CD4-positive, CD25-positive, alpha-beta regulatory T cell (primary cell): Measurements from ENCODE around the gene RASSF5. TPM values are rescaled to one million over a fixed set of nuclear protein-coding genes. Genes with fewer than 3 reads are reported as not detected.

ENCODE experiments used
- ATAC-seq, 2 donors: fragments of 150-1000 bp; cut with Tn5 transposase; one replicate each; pipeline ENCODE4 v1.10.0; 2021; ENCODE audit warnings: low read depth in 2 of 2, moderate number of reproducible peaks in 2 of 2, moderate library complexity in 1 of 2
- DNase-seq, 3 donors: peaks; one replicate each; pipeline versions ENCODE4 v3.0.0 to v3.0.0-alpha.2; 2012 to 2022; ENCODE audit warnings: mixed read lengths in 1 of 3
- H3K27ac ChIP-seq: one replicate; pipeline ENCODE4 v1.7.0; 2013; ENCODE audit warnings: mild to moderate bottlenecking, low read length; ENCODE audit not compliant: insufficient read depth, poor library complexity, severe bottlenecking
- H3K27me3 ChIP-seq: one replicate; pipeline ENCODE4 v1.7.0; 2013; ENCODE audit warnings: low read length; ENCODE audit not compliant: control insufficient read depth, insufficient read depth
- H3K36me3 ChIP-seq: one replicate; pipeline ENCODE4 v1.7.0; 2013; ENCODE audit warnings: mild to moderate bottlenecking, low read length, moderate library complexity; ENCODE audit not compliant: control insufficient read depth, insufficient read depth
- H3K4me1 ChIP-seq: 2 replicates; pipeline ENCODE4 v1.7.0; 2013; ENCODE audit warnings: mild to moderate bottlenecking, low read length; ENCODE audit not compliant: insufficient read depth, control insufficient read depth, poor library complexity, severe bottlenecking
- H3K4me3 ChIP-seq: one replicate; pipeline ENCODE4 v1.7.0; 2013; ENCODE audit warnings: low read depth, mild to moderate bottlenecking, low read length, moderate library complexity
- H3K9me3 ChIP-seq, 2 experiments: 1 replicate in 1 of 2; 2 replicates in 1 of 2; pipeline ENCODE4 v1.7.0; 2013; ENCODE audit warnings: low read length in 2 of 2, mild to moderate bottlenecking in 1 of 2, moderate library complexity in 1 of 2; ENCODE audit not compliant: control insufficient read depth in 2 of 2
- H3K27ac Mint-ChIP-seq, 3 donors: one replicate each; pipeline ENCODE4 v1.8.0; 2020 to 2022; ENCODE audit warnings: mild to moderate bottlenecking in 3 of 3, mixed read lengths in 3 of 3, moderate library complexity in 2 of 3
- H3K27me3 Mint-ChIP-seq: one replicate; pipeline ENCODE4 v1.8.0; 2022; ENCODE audit warnings: mild to moderate bottlenecking, mixed read lengths
- H3K36me3 Mint-ChIP-seq: one replicate; pipeline ENCODE4 v1.8.0; 2020; ENCODE audit warnings: mixed read lengths
- H3K4me1 Mint-ChIP-seq, 4 donors: one replicate each; pipeline ENCODE4 v1.8.0; 2020 to 2022; ENCODE audit warnings: mixed read lengths in 4 of 4, mild to moderate bottlenecking in 1 of 4
- H3K4me3 Mint-ChIP-seq, 4 donors: one replicate each; pipeline ENCODE4 v1.8.0; 2020 to 2022; ENCODE audit warnings: mild to moderate bottlenecking in 4 of 4, mixed read lengths in 4 of 4, moderate library complexity in 3 of 4
- H3K9me3 Mint-ChIP-seq, 7 donors: one replicate each; pipeline ENCODE4 v1.8.0; 2020 to 2022; ENCODE audit warnings: mixed read lengths in 7 of 7, mild to moderate bottlenecking in 3 of 7, moderate library complexity in 2 of 7
- polyA plus RNA-seq, 4 donors: library from polyadenylated mRNA; unstranded; fragments of 300-500 nt; fragmentation: Illumina TruSeq; gene quantifications; one replicate each; pipeline ENCODE4 v1.2.3, GENCODE V29; 2021
- total RNA-seq: library from RNA; stranded (reverse); gene quantifications from one replicate; pipeline ENCODE4 v1.2.3, GENCODE V29; 2022

Gene RASSF5
- total and polyA plus RNA-seq, 5 donors from 2014 or later, result 158 to 258 (median 231) TPM

DNA sequence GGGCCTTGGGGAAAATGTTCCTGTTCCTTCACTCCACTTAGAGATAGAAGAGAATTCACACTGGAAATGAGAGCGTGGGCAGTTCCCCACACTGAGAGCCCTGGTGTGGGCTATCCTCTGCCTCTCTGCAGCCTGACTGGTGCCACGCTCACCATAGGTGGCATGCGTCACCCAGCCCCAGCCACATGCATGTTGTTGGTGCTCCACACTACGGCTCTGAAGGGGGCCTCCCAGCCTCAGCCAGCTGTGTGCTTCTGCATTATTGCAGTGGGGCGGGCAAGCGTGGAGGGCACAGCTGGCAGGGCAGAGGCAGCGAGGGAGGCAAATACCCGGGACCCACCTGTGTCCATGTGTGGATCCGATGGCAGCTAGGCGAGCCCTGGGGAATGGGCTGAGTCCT, 14.7 kb upstream of the RASSF5 start:
- H3K9me3 ChIP-seq, result no peaks in the 10 kb centered on the region
- no peaks in the 10 kb centered on the region for H3K27me3 ChIP-seq
- ATAC-seq (no peak), DNase-seq (no peak)
- H3K4me1 ChIP-seq, result no peaks in the 10 kb centered on the region
- H3K36me3 ChIP-seq, result peaks cover 94% of the 10 kb centered on the region
- H3K27ac ChIP-seq, result no peak overlapping the region
- Mint-ChIP-seq H3K4me1 (peaks cover 0 to 7% (median 4%) of the 10 kb centered on the region in 4 donors), H3K36me3 (peaks cover 32% of the 10 kb centered on the region), H3K27ac (peak overlapping the region in 1 of 3 donors; percentile 32), H3K4me3 (no peak overlapping the region), H3K27me3 (no peaks in the 10 kb centered on the region), H3K9me3 (no peaks in the 10 kb centered on the region)
- H3K4me3 ChIP-seq, result no peak overlapping the region

DNA sequence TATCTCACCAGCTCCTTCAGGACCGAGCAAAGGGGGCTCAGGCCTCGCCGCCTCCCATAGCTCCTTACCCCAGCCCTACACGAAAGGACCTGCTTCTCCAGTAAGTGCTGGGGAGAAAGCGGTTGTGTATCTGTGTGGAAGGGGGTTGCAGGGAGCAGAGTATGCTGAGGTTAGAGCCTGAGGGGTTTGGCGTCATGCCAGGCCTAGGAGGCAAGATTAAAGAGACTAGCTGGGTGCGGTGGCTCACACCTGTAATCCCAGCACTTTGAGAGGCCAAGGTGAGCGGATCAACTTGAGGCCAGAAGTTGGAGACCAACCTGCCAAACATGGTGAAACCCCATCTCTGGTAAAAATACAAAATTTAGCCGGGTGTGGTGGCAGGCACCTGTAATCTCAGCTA, 14.1 kb upstream of the RASSF5 start:
- Histone ChIP-seq H3K4me3 (no peak overlapping the region), H3K36me3 (peaks cover 93% of the 10 kb centered on the region), H3K27me3 (no peaks in the 10 kb centered on the region), H3K4me1 (no peaks in the 10 kb centered on the region), H3K27ac (no peak overlapping the region), H3K9me3 (no peaks in the 10 kb centered on the region)
- DNase-seq (no peak), ATAC-seq (no peak)
- Mint-ChIP-seq H3K9me3 (no peaks in the 10 kb centered on the region), H3K4me1 (peaks cover 0 to 7% (median 4%) of the 10 kb centered on the region in 4 donors), H3K36me3 (peaks cover 29% of the 10 kb centered on the region), H3K4me3 (no peak overlapping the region), H3K27ac (peak overlapping the region in 1 of 3 donors; percentile 48), H3K27me3 (no peaks in the 10 kb centered on the region)

DNA sequence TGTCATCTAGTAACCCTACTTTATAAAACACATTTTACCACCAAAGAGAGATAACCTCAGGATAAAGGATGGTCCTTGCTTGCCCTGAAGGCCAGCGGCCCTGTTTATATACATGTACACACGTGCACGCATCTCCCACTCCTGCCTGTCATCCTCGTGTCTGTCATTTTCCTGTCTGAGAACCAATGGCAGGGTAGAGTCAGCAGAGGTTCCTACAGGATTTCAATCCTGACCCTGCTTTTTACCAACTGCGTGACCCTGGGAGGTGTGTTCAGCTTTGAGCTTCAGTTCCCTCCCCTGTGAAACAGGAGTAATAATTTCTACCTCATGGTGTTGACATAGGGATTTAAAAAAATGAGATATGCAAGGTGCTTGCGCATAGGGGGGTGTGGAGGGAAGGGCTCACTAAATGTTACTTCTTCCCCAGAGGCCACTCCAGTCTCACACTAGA, 12.3 kb upstream of the RASSF5 start:
- ATAC-seq (no peak), DNase-seq (no peak)
- Histone ChIP-seq H3K9me3 (no peaks in the 10 kb centered on the region), H3K36me3 (peaks cover 83% of the 10 kb centered on the region), H3K4me3 (no peak overlapping the region), H3K4me1 (no peaks in the 10 kb centered on the region), H3K27me3 (no peaks in the 10 kb centered on the region), H3K27ac (no peak overlapping the region)
- H3K4me1 Mint-ChIP-seq, result peaks cover 3 to 7% (median 5%) of the 10 kb centered on the region in 4 donors
- H3K9me3 Mint-ChIP-seq, result no peaks in the 10 kb centered on the region
- H3K27me3 Mint-ChIP-seq, result no peaks in the 10 kb centered on the region
- no peak overlapping the region for H3K27ac Mint-ChIP-seq
- H3K36me3 Mint-ChIP-seq, result peaks cover 32% of the 10 kb centered on the region
- H3K4me3 Mint-ChIP-seq, result no peak overlapping the region

DNA sequence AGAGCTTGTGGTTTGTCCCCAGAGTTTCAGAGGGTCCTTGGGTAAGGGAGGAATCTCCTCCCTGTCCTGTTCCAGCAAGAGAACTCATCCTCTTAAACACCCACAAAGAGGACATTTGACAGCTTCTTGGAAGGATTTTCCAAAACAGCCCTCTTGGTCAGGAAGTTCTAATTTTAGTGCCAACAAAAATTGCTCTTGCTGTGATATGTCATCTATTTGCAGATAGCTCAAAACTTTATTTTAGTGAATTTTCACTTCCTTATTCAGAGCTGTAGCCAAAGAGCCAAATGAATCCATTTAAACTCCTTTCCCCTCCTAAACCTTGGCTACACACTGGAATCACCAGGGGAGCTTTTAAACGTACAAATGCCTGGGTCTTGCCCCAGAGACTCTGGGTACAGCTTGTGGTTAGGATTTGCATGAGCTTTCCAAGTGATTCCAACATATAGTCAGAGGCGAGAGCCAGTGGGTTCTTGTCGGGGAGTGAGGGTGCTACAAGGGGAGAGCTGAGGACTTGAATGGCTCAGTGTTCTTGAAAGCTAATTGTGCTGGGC, 11.8 kb upstream of the RASSF5 start:
- peaks cover 3 to 7% (median 5%) of the 10 kb centered on the region in 4 donors for H3K4me1 Mint-ChIP-seq
- H3K36me3 Mint-ChIP-seq, result peaks cover 32% of the 10 kb centered on the region

DNA sequence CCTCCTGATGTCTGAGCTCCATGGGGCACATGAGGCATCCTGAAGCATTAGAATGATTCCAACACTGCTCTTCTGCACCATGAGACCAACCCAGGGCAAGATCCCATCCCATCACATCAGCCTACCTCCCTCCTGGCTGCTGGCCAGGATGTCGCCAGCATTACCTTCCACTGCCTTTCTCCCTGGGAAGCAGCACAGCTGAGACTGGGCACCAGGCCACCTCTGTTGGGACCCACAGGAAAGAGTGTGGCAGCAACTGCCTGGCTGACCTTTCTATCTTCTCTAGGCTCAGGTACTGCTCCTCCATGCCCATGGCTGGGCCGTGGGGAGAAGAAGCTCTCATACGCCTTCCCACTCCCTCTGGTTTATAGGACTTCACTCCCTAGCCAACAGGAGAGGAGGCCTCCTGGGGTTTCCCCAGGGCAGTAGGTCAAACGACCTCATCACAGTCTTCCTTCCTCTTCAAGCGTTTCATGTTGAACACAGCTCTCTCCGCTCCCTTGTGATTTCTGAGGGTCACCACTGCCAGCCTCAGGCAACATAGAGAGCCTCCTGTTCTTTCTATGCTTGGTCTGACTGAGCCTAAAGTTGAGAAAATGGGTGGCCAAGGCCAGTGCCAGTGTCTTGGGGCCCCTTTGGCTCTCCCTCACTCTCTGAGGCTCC, 11.1 kb upstream of the RASSF5 start:
- no peak for ATAC-seq
- H3K4me1 ChIP-seq, result no peaks in the 10 kb centered on the region
- H3K36me3 ChIP-seq, result peaks cover 71% of the 10 kb centered on the region
- Mint-ChIP-seq H3K27me3 (no peaks in the 10 kb centered on the region), H3K36me3 (peaks cover 29% of the 10 kb centered on the region), H3K4me1 (peaks cover 3 to 7% (median 5%) of the 10 kb centered on the region in 4 donors), H3K9me3 (no peaks in the 10 kb centered on the region), H3K4me3 (no peak overlapping the region), H3K27ac (peak overlapping the region; percentile 79 to 93 (median 81))
- no peak overlapping the region for H3K4me3 ChIP-seq
- no peak overlapping the region for H3K27ac ChIP-seq
- DNase-seq, result no peak
- H3K27me3 ChIP-seq, result no peaks in the 10 kb centered on the region
- H3K9me3 ChIP-seq, result no peaks in the 10 kb centered on the region

More for the DNA sequence above, 11.8 kb upstream of the RASSF5 start:
- peak overlapping the region in 2 of 3 donors; percentile 79 to 81 for H3K27ac Mint-ChIP-seq
- no peaks in the 10 kb centered on the region for H3K9me3 ChIP-seq
- H3K27me3 ChIP-seq, result no peaks in the 10 kb centered on the region
- DNase-seq, result no peak
- H3K4me3 ChIP-seq, result no peak overlapping the region
- no peak overlapping the region for H3K4me3 Mint-ChIP-seq
- peaks cover 78% of the 10 kb centered on the region for H3K36me3 ChIP-seq
- no peaks in the 10 kb centered on the region for H3K9me3 Mint-ChIP-seq
- no peaks in the 10 kb centered on the region for H3K27me3 Mint-ChIP-seq
- no peak overlapping the region for H3K27ac ChIP-seq
- no peak for ATAC-seq
- H3K4me1 ChIP-seq, result no peaks in the 10 kb centered on the region

DNA sequence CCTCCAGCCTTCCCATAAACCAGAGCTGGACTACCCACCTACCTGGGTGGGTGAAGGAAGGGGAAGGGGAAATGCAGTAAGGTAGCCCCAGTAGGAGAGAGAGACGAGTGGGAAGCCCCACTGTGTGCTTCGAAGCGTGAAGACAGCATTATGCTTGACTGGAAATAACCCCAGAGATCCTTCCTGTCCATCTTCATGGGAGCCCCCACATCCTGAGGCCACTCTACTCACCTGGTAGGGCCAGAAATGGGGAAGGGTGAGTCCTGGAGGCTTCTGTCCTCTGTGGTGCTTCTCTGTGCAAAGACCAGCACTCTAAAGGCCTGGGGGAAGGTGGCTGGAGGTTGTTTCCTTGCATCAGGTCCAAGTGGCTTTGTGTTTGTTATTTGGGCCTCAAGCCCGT, 10.0 kb upstream of the RASSF5 start:
- peak overlapping the region in 1 of 3 donors; percentile 81 for H3K27ac Mint-ChIP-seq
- no peak overlapping the region for H3K4me3 ChIP-seq
- peaks cover 60% of the 10 kb centered on the region for H3K36me3 ChIP-seq

DNA sequence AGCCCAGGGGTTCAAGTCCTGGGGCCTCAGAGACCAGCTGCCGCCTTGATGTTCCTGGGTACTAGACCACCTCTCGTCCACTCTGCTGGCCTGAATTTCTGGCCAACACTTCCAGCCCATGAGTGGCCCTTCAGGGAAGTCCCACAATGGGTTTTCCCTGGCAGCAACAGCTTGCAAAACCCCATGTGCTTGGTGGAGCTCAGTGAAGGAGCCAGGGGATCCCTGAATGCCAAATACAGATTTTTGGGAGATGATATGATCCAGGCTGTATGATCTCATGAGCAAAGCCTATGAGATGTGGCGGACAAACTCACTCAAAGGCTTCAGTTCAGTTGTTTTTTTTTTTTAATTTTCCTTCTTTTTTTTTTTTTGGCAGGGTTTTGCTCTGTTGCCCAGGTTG, 9.6 kb upstream of the RASSF5 start:
- no peaks in the 10 kb centered on the region for H3K9me3 ChIP-seq
- DNase-seq, result no peak
- Mint-ChIP-seq H3K9me3 (no peaks in the 10 kb centered on the region), H3K4me3 (no peak overlapping the region), H3K27me3 (no peaks in the 10 kb centered on the region), H3K36me3 (peaks cover 25% of the 10 kb centered on the region), H3K27ac (peak overlapping the region in 2 of 3 donors; percentile 32 to 70), H3K4me1 (peaks cover 3 to 9% (median 6%) of the 10 kb centered on the region in 4 donors)
- peaks cover 56% of the 10 kb centered on the region for H3K36me3 ChIP-seq
- no peaks in the 10 kb centered on the region for H3K27me3 ChIP-seq
- no peak for ATAC-seq
- H3K4me1 ChIP-seq, result no peaks in the 10 kb centered on the region
- H3K27ac ChIP-seq, result peak overlapping the region; percentile 1
- no peak overlapping the region for H3K4me3 ChIP-seq

More for the DNA sequence above, 10.0 kb upstream of the RASSF5 start:
- H3K4me3 Mint-ChIP-seq, result no peak overlapping the region
- DNase-seq, result no peak
- Histone ChIP-seq H3K27ac (peak overlapping the region; percentile 1), H3K9me3 (no peaks in the 10 kb centered on the region), H3K27me3 (no peaks in the 10 kb centered on the region), H3K4me1 (no peaks in the 10 kb centered on the region)
- no peaks in the 10 kb centered on the region for H3K9me3 Mint-ChIP-seq
- ATAC-seq, result no peak
- no peaks in the 10 kb centered on the region for H3K27me3 Mint-ChIP-seq
- H3K36me3 Mint-ChIP-seq, result peaks cover 25% of the 10 kb centered on the region
- H3K4me1 Mint-ChIP-seq, result peaks cover 3 to 9% (median 6%) of the 10 kb centered on the region in 4 donors

DNA sequence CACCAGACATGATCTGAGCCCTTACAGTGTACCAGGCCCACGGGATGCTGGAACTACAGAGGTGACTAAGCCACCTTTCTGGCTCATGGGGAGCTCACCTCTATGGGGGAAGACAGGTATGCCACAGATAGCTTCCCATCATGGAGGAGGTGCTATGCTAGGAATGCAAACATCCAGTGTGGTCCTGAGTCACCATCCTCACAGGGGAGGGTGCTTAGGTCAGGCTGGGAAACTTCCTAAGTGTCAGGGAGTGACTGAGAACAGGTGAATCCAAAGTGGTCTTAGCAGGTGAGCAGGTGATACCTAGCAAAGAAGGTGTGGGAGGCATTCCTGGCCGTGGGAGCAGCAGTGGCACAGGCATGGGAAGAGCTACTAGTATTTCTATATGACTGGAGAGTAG, 8.6 kb upstream of the RASSF5 start:
- Histone ChIP-seq H3K27me3 (no peaks in the 10 kb centered on the region), H3K36me3 (peaks cover 48% of the 10 kb centered on the region), H3K4me3 (no peak overlapping the region), H3K27ac (no peak overlapping the region), H3K4me1 (no peaks in the 10 kb centered on the region), H3K9me3 (no peaks in the 10 kb centered on the region)
- DNase-seq, result no peak
- Mint-ChIP-seq H3K27ac (peak overlapping the region in 2 of 3 donors; percentile 15 to 70), H3K36me3 (peaks cover 20% of the 10 kb centered on the region), H3K27me3 (no peaks in the 10 kb centered on the region), H3K4me1 (peaks cover 5 to 10% (median 9%) of the 10 kb centered on the region in 4 donors), H3K9me3 (no peaks in the 10 kb centered on the region), H3K4me3 (no peak overlapping the region)
- ATAC-seq, result no peak
